GM19043 (cell line): ENCODE measurements around the gene PRF1.
"Not testable (repeated sequence)": the region's sequence is repeated elsewhere in the genome, so short reads cannot be mapped to it uniquely, and the experiment has no call there.

Source experiments
- ATAC-seq: cut with Tn5 transposase; IDR thresholded peaks from one replicate; pipeline ENCODE4 v1.9.1; 2021; ENCODE audit warnings: low read depth; ENCODE audit not compliant: unreplicated experiment

Gene PRF1

DNA sequence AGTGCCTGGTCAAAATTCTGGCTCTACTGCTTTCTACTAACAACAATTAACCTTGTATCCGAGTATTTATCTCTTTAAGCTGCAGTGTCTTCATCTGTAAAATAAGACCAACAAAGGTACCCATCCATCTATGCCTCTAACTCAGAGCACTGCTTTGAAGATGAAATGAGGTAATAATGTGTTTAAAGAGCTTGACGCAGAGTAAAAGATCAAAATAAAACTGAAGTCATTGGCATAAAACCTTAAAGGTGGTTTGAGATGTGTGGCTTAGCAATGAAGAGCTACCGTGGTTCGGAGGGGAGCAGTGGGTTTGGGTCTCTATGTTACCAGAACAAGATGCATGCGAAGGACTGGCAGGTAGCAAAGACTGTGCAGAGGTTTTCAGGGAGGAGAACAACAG lies 16.1 kb upstream of the PRF1 start:
- ATAC-seq: no peak

DNA sequence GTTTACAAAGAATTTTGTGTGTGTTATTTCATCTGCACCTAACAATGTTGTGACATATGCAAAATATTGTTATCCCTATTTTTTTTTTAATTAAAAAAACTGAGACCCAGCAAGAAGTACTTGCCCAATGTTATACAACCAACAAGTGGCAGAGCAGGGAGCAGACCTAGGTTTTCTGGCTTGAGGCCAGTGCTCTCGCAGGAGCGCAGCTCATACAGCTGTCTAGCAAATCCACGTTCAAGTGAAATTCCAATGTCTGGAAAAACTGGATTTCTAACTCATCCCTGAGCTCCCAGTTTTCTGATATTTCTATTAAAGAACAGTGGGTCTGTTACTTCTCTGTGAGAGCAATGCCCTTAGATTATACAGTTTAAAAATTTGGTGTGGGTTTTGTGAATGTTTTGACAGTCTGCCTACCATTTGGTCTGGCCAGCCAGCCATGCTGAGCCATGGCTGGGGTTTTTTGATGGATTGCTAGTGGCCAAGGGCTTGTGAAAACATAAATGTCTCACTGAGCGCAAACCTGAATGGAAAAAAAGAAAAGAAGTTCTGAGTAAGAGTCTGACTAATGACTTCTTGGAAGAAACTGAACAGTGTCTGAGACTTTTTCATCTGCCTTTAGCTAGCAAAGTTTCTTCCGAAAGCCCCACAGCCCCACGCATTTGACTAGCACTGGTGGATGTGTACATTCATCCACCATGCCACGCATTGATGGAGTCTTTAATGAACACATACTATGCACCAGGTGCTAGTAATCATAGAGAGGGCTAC lies 15.4 kb upstream of the PRF1 start:
- ATAC-seq: no peak

DNA sequence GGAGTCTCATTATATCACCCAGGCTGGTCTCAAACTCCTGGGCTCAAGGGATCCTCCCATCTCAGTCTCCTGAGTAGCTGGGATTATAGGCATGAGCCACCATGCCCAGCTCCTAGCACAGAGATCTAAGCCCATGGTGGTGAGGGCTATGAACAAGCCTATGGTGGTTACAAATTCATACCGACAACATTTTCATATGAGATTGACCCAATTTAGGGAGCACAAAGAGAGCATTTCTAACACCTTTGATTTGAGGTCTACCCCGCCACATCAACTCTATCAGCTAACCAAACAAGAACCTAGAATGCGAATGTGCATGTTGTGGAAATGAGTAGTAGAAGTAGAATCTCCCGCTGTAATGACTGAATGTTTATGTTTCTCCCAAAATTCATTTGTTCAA lies 14.2 kb upstream of the PRF1 start:
- no peak for ATAC-seq

DNA sequence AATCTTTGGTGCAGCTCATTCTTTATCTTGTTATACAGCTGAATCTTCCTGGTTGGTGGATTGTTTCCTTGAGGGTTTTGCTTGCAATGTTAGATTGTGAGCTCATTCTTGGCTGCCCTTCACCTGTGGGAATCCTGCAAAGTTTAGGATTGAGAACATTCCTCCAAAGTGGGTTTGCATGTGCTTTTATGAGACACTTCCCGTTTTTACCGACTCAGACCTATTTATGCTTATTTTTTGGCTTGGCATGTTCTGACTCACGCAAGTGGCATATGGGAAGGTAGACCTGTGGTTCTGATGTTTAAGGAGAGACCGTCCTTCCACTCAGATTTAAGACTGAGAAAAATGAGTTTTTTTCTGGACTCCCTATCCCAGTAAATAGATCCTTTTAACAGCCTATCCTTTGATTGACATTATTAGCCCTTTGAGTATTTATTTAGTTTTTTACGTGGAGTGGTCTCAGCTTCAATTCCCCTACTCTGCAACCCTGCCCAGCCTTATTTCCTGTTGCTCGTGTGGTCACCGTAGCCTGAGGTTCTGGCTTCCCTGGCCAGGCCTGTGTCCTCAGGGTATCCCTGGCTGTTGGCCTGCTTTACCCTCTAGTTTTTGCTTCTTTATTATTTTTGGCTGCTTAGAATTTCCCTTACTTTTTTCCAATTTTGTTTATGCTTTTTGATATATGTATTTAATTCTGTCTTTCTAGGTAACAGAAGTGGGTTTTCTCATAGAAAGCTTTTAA lies 13.4 kb upstream of the PRF1 start:
- ATAC-seq: no peak

DNA sequence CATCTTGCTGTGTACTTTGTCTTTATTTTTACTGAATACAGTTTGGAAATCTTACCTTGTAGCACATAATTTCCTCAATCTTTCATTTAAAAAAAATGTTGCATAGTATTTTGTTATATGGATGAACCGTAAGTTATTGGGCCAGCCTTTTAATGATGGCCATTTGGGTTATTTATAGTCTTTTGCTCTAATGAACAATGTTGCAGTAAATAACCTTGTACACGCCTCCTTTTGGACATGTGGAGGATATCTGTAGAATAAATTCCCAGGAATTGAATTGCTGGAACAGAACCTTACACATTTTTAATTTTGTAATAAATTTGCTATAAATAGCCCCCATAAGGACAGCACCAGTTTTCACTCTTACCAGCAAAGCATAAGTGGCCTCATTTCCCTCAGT lies 12.7 kb upstream of the PRF1 start:
- ATAC-seq: no peak

DNA sequence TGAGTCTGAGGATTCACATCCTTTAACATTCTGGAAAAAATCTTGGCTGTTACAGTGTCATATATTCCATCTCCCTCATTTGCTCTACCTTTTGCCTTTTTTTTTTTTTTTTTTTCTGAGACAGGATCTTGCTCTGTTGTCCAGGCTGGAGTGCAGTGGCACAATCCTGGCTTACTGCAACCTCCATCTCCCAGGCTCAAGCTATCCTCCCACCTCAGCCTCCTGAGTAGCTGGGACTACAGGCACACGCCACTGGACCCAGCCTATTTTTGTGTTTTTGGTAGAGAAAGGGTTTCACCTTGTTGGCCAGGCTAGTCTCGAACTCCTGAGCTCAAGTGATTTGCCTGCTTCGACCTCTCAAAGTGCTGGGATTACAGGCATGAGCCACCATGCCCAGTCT lies 11.8 kb upstream of the PRF1 start:
- not testable (repeated sequence) for ATAC-seq

DNA sequence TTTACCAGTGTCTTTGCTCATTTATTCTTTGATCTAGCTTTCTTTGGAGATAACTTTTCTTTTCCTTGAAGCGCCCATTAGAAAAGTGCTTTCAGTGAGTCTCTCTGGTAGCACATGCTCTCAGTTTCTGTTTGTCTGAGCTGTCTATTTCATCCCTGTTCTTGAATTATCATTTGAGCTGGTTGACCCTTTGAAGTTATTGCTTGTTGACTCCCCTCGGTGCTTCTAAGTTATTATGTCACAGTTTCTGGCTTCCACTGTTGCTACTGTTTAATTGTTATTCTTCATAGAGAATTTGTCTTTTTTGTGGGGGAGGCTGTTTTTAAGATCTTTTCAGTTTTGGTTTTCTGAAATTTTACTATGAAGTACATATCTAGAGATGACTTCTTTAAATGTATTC lies 11.4 kb upstream of the PRF1 start:
- no peak for ATAC-seq

DNA sequence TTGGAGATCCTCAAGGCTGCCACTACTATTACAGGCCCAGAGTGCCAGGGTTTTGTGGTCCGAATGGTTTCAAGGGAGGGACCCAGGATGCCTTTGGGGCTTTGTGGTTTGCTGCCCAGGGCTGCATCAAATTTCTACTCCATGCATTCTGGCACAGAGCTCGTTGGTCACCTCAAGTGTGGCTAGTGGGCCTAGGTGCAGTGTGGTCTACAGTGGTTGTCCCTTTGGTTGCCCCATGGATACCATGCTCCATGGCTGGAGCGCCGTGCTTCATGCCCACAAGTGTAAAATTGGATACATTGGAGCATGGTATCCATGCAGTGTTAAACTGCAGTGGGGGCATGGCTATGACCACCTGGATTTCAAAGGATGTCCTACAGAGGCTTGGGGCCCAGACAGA lies 5.4 kb upstream of the PRF1 start:
- no peak for ATAC-seq

DNA sequence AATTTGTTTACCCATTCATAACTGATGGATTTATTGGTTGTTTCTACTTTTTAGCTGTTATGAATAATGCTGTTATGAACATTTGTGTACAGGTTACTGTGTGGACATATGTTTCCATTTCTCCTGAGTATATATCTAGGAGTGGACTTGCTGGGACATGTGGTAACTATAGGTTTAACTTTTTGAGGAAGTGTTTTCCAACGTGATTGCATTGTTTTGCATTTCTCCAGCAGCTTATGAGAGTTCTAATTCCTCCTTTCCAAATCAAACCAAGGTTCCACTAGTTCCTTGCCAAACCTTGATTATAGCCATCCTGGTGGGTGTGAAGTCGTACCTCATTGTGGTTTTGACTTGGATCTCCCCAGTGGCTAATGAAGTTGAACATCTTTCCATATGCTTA lies 2.6 kb upstream of the PRF1 start:
- ATAC-seq: no peak

DNA sequence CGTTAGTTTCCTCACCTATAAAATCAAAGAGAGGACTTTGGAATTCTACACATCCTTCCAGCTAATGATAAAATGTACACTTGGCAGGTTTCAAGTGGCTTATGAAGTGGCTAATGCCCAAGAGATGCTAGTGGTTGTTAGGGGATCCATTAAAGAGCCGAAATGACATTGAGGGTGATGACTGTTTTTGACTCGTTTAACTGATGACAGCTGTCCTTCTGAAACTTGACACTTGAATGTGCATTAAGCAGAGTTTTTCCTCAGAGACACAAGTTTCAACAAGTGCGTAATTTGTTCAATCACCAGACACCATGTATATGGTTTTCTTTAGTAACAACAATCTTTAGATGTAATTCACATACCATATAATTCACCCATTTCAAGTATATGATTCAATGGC lies 1.6 kb upstream of the PRF1 start:
- ATAC-seq: no peak

DNA sequence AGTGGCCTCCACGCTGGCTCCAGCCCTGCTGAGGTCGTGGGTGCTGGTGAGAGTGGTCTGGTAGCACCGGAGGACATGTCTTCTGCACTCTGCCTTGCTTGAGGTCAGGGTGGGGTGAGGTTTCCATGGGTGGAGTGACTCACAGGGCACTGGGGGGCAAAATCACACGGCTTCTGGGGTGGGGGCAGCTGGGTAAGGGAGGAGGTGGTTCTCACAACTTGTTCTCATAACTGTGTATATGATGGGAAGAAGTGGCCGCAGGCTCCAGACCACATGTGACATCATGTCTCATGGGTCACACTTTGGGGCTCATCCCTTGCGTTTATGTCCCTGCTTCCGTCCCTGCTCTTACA lies 884 bp upstream of the PRF1 start:
- no peak for ATAC-seq

DNA sequence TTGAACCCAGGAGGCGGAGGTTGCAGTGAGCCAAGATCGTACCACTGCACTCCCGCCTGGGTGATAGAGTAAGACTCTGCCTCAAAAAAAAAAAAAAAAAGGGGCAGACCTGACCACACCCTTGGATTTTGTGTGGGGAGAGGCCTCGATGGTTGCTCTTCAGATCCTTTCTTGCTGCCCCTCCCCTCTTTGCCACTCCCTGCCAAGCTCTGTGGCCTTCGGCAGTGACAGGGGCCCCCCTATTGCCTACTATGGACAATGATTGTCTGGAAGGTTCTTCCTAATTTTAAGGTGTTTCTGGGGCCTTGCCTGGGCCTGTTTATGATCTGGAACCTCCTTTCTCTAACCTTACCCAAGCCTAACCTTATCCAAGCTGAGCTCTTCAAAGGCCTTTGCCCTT lies 795 bp downstream of the PRF1 start:
- ATAC-seq: no peak

DNA sequence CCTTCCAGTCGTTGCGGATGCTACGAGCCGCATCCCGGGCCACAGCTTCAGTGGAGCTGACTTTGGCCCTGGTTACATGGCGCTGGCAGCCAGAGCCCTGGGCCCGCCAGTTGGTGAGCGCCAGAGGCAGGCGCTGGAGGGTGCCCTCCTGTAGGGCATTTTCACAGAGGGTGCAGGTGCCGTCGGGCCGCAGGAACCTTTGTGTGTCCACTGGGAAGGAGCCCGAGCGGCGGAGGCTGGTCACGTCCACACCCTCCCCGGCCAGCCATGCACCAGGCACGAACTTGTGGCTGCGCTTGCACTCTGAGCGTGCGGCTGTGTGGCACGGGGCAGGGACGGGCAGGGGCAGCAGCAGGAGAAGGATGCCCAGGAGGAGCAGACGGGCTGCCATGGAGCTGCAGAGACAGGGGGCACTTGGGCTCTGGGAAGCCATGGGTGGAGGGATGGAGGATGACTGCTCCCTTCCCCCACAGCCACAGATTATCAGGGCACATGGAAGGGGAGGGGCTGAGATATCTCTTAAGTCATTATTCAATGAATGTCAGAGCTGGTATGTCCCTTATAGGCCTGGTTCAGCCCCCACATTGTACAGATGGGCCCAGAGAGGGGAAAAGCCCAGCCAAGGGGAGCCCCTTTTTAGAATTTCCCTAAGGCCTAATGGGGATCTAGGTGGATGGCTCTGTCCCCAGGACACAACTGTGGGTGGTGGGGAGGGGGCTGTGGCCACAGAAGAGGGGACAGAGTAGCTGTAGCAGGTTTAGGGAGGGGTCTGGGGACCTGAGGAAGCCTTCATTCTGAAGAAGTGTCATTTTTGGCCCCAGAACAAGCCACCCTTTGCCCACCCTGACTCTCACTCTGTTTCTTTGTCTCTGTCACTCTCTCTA lies 1.8 kb downstream of the PRF1 start:
- ATAC-seq: no peak

DNA sequence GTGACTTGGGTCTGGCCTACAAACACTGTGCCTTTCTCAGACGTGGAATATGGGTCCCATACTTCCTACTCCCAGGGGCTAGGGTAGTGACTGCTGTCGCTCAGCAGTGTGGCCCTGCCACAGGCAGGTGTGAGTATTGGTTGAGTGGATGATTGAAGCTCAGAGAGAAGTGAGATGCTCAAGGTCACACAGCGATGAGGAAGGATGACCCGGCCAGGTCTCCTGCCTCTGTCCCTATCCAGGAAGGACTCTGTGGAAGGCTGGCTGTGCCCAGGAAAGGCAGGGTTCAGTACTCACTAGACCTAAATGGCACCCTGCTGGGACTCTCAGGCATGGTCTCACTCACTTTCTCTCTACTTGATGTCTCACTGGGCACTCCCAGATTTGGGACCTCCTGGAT lies 2.8 kb downstream of the PRF1 start:
- no peak for ATAC-seq

DNA sequence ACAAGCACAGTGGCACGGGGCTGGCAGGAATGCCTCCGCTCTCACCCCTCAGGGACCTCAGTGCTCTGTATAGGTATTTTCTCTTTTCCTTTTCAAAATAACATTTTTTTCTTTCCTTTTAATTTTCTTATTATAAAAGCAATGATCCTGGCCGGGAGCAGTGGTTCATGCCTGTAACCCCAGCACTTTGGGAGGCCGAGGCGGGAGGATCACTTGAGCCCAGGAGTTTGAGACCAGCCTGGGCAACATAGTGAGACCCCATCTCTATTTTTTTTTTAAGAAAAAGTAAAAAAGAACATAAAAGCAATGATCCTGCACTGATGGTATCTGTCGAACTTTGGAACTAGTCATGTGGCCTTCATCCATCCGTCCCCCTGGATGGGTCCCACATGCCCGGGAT lies 3.2 kb downstream of the PRF1 start:
- no peak for ATAC-seq

DNA sequence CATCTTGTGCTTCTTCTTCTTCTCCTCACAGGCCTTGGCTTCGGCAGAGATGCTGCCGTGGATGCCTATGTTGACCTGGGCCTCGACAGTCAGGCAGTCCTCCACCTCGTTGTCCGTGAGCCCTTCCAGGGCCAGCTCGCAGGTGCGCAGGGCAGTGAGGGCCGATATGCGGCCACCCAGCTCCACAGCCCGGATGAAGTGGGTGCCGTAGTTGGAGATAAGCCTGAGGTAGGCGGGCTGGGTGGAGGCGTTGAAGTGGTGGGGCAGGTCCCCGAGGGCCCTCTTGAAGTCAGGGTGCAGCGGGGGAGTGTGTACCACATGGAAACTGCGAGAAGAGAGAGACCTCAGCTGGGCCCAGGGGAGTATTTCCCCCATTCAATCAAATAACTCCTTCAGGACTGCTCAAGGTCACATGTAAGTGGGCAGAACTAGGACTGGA lies 3.7 kb downstream of the PRF1 start:
- ATAC-seq: no peak

DNA sequence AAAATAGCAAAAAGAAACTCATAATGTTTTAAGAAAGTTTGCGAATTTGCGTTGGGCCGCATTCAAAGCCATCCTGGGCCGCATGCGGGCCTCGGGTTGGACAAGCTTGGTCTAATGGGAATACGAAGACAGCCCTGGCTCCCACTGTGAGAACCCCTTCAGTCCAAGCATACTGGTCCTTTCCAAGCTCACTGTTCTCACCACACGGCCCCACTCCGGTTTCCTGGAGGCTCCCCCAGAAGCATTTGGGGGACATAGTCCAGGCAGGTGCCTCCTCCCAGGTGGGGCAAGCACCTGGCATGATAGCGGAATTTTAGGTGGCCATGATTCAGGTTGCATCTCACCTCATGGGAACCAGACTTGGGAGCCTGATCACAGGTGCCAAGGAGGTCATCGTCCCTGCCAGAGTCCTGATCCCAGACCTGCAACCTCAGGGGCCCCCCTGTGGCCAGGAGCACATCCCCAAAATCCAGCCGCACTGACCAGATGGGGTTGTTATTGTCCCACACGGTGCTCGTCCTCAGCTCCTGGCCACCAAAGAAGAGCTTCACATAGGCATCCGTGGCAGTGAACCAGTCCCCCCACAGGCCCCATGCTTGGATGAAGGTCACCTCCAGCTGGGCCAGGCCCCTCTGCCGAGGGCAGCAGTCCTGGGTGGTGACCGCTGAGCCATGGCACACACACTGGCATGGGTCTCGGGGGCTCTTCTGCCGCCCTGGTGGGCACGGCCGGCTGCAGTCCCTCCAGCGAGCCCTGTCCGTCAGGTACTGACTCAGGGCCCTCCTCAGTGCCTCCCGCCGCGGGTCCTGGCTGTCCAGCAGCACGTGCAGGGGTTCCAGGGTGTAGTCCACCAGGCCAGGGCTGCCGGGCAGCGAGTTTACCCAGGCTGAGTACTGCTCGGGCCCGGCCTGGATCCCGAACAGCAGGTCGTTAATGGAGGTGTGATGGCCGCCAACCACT lies 4.4 kb downstream of the PRF1 start:
- ATAC-seq: no peak

DNA sequence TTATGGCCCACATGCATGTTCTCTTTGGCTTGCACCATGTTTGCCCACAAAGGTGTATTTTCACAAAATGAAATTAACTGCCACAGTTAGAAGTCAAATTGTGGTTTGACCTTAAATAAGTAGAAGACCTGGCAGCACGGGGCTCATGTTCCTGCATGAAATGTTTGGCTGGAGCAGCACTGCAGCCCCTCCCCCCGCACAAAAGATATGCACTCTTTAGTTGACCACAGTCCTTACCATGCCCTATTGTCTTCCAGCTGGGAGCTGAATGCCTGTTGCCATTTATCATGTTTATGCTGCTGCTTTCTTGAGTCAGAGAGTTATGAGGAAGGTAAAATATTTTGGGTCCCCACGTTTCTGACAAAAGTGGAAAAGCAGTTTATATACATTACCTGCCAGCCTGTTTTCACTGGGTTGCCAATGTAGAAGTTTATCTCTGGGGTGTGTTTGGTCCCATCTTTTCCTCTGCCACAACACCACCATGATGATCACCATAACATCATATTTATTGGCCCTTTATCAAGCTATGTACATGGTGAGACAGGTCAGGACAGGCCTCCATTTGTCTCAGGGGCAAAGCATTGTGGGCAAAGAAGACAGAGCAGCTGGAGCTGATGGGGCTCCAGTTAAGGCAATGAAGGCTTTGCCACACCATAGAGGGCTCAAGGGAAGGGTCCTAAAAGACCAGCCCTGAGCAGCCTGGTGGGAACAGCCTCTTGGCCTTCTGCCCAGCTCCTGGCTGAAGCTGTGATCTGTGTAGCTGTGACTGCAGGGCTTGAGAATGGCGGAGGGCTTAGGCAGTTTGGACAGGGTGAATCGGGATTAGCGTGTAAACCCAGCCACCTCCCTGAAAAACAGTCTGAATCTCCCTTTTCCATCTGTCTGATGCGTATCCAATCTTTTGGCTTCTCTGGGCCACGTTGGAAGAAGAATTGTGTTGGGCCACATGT lies 5.4 kb downstream of the PRF1 start:
- ATAC-seq: no peak

DNA sequence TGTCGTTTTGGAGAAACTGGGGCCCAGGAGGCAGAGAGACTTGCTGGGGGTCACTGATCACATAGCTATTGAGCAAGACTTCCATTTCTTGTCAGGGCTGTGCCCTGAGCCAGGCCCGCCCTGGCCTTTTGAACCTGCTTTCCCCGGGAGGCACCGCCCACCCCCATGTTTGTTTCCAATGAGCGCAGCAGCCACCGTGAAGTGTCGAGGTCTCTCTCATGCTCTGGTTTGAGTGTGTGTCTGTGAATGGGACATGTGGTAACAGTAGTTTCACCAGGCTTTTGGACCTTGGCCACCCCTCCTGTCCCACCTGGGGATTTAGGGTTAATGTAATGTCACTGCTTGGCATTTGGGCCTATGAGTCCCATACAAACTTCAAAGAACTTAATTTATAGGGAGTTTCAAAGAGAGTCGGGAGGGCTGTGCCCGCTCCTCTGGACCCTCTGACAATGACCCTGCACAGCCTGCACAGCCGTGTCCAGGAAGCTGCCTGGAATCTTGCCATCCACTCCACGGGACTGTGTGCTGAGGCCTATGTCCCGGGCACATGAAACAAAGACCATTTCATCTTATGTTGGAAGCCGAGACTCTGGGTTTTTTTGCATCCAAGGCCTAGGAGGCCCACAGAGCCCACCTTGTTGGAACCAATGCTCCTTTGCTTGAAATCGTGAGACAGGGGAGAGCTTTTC lies 6.3 kb downstream of the PRF1 start:
- ATAC-seq: no peak
